ENCODE data around the gene BSND. TPM values are rescaled to one million over a fixed set of nuclear protein-coding genes. Genes with fewer than 3 reads are reported as not detected.

BSND gene
- polyA plus RNA-seq, 1 of the 3 experiments (the other 2 are of a cell fraction): not detected

DNA sequence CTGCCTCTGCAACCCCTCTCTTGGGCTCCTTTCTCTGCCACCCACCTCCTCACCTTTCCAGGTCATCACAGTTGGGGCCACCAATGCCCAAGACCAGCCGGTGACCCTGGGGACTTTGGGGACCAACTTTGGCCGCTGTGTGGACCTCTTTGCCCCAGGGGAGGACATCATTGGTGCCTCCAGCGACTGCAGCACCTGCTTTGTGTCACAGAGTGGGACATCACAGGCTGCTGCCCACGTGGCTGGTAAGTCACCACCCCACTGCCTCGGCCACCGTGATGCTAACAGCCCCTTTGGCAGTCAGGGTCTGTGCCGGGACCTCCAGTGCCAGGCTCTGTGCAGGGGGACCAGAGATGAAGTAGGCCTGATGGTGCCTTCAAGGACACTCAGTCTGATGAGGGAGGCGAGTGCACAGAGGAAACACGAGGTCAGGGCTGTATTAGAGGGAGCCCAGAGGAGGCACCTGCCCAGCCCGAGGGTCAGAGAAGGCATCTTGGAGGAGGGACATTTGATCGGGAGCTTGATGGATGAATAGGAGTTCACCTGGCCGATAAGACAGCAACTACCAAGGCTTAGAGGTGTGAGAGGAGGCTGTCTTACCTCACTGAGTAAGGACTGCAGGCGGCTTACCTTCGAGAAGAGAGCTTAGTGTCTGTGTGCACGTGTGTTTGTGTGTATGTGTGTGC lies 58.7 kb downstream of the BSND start:
- H3K27me3 ChIP-seq (ENCODE audit: insufficient read depth): no peaks in the 10 kb centered on the region

DNA sequence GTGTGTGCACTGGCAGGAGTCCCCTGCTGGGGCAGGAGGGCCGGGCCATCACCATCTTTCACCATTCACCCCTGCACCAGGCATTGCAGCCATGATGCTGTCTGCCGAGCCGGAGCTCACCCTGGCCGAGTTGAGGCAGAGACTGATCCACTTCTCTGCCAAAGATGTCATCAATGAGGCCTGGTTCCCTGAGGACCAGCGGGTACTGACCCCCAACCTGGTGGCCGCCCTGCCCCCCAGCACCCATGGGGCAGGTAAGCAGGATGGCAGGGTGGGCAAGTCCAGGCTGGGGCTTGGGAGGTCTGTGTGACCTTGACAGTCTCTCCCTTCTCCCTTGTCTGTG lies 59.2 kb downstream of the BSND start:
- 70% methylated on average over 2 of the region's 6 CpGs for WGBS (ENCODE audit: low lambda C conversion rate)
- H3K36me3 ChIP-seq (replicated peaks in 1 of 2; ENCODE audit: control insufficient read depth in 1 of 2, insufficient read depth in 2 of 2, low read length in 1 of 2): no peaks in the 10 kb centered on the region
- no peaks in the 10 kb centered on the region for H4K20me1 ChIP-seq (ENCODE audit: insufficient read depth)
- no peak overlapping the region for H2AFZ ChIP-seq (ENCODE audit: low read depth)
- no peaks in the 10 kb centered on the region for H3F3A ChIP-seq (replicated peaks; ENCODE audit: insufficient read depth)
- no peak overlapping the region for H3K4me3 ChIP-seq (ENCODE audit: low read depth in 2 of 2, low read length in 1 of 2)
- H3K9me2 ChIP-seq: no peaks in the 10 kb centered on the region
- TF ChIP-seq FOXM1 (IDR thresholded peaks at IDR 0.05; ENCODE audit: low read depth) (no peak), YY1 (IDR thresholded peaks at IDR 0.05; ENCODE audit: low read depth) (no peak), RFX5 (IDR thresholded peaks at IDR 0.05; ENCODE audit: low read length) (no peak), FOXJ3 (CRISPR knock-in tag; IDR thresholded peaks at IDR 0.05) (no peak), RXRA (IDR thresholded peaks at IDR 0.05; ENCODE audit: borderline replicate concordance, low read depth) (no peak), CHD2 (IDR thresholded peaks at IDR 0.05; ENCODE audit: low read length, partially characterized antibody) (no peak), JUND (IDR thresholded peaks at IDR 0.05) (no peak), RAD21 (IDR thresholded peaks at IDR 0.05; ENCODE audit: low read length) (no peak), SIN3A (IDR thresholded peaks at IDR 0.05; ENCODE audit: borderline replicate concordance, low read depth, low read length) (no peak), TCF12 (IDR thresholded peaks at IDR 0.05) (no peak), TEAD4 (IDR thresholded peaks at IDR 0.05; ENCODE audit: borderline replicate concordance, insufficient read depth) (no peak), POLR2AphosphoS5 (IDR thresholded peaks at IDR 0.05; ENCODE audit: low read depth, low read length) (no peak), NFIC (IDR thresholded peaks at IDR 0.05; ENCODE audit: borderline replicate concordance) (no peak), EZH2phosphoT487 (IDR thresholded peaks at IDR 0.05; ENCODE audit: borderline replicate concordance, low read depth) (no peak), ELF1 (IDR thresholded peaks at IDR 0.05) (no peak), SMC3 (IDR thresholded peaks at IDR 0.05; ENCODE audit: low read depth, low read length) (no peak)
- TF ChIP-seq, protein P1, sequence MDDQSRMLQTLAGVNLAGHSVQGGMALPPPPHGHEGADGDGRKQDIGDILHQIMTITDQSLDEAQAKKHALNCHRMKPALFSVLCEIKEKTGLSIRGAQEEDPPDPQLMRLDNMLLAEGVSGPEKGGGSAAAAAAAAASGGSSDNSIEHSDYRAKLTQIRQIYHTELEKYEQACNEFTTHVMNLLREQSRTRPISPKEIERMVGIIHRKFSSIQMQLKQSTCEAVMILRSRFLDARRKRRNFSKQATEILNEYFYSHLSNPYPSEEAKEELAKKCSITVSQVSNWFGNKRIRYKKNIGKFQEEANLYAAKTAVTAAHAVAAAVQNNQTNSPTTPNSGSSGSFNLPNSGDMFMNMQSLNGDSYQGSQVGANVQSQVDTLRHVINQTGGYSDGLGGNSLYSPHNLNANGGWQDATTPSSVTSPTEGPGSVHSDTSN (IDR thresholded peaks at IDR 0.05): no peak
- TF ChIP-seq, protein P2, sequence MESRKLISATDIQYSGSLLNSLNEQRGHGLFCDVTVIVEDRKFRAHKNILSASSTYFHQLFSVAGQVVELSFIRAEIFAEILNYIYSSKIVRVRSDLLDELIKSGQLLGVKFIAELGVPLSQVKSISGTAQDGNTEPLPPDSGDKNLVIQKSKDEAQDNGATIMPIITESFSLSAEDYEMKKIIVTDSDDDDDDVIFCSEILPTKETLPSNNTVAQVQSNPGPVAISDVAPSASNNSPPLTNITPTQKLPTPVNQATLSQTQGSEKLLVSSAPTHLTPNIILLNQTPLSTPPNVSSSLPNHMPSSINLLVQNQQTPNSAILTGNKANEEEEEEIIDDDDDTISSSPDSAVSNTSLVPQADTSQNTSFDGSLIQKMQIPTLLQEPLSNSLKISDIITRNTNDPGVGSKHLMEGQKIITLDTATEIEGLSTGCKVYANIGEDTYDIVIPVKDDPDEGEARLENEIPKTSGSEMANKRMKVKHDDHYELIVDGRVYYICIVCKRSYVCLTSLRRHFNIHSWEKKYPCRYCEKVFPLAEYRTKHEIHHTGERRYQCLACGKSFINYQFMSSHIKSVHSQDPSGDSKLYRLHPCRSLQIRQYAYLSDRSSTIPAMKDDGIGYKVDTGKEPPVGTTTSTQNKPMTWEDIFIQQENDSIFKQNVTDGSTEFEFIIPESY (IDR thresholded peaks at IDR 0.05; ENCODE audit: borderline replicate concordance, low read depth): no peak
- TF ChIP-seq, protein P3, sequence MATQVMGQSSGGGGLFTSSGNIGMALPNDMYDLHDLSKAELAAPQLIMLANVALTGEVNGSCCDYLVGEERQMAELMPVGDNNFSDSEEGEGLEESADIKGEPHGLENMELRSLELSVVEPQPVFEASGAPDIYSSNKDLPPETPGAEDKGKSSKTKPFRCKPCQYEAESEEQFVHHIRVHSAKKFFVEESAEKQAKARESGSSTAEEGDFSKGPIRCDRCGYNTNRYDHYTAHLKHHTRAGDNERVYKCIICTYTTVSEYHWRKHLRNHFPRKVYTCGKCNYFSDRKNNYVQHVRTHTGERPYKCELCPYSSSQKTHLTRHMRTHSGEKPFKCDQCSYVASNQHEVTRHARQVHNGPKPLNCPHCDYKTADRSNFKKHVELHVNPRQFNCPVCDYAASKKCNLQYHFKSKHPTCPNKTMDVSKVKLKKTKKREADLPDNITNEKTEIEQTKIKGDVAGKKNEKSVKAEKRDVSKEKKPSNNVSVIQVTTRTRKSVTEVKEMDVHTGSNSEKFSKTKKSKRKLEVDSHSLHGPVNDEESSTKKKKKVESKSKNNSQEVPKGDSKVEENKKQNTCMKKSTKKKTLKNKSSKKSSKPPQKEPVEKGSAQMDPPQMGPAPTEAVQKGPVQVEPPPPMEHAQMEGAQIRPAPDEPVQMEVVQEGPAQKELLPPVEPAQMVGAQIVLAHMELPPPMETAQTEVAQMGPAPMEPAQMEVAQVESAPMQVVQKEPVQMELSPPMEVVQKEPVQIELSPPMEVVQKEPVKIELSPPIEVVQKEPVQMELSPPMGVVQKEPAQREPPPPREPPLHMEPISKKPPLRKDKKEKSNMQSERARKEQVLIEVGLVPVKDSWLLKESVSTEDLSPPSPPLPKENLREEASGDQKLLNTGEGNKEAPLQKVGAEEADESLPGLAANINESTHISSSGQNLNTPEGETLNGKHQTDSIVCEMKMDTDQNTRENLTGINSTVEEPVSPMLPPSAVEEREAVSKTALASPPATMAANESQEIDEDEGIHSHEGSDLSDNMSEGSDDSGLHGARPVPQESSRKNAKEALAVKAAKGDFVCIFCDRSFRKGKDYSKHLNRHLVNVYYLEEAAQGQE (IDR thresholded peaks at IDR 0.05; ENCODE audit: low read depth, low read length): no peak
- CTCF ChIA-PET: interaction anchor here (1.2 to 1.7 kb wide), 2 partner anchors 13 kb away, joined by 3 to 4 read pairs; no protein-coding TSS in a partner anchor
- H3K4me1 ChIP-seq (ENCODE audit: control insufficient read depth in 1 of 2, insufficient read depth in 2 of 2, low read depth in 1 of 2, low read length in 1 of 2): no peaks in the 10 kb centered on the region; a peak in 1 of 4 replicates
- H3K27ac ChIP-seq (ENCODE audit: low read depth in 2 of 2, low read length in 1 of 2): no peak overlapping the region
- H3K4me2 ChIP-seq: no peak overlapping the region
- no peaks in the 10 kb centered on the region for H3K9me3 ChIP-seq
- DNase-seq: no peak
- POLR2A ChIA-PET: no interaction called here
- H3K9ac ChIP-seq: no peak overlapping the region
- no peaks in the 10 kb centered on the region for H3K79me2 ChIP-seq (ENCODE audit: insufficient read depth)
- no peaks in the 10 kb centered on the region for H3K27me3 ChIP-seq (ENCODE audit: insufficient read depth)

More for the DNA sequence above, 58.7 kb downstream of the BSND start:
- TF ChIP-seq RAD21 (IDR thresholded peaks at IDR 0.05; ENCODE audit: low read length) (no peak), RCOR1 (IDR thresholded peaks at IDR 0.05; ENCODE audit: low read length) (no peak), TAF1 (IDR thresholded peaks at IDR 0.05; ENCODE audit: borderline replicate concordance, low read depth, low read length) (no peak), NFIC (IDR thresholded peaks at IDR 0.05; ENCODE audit: borderline replicate concordance) (no peak), FOXM1 (IDR thresholded peaks at IDR 0.05; ENCODE audit: low read depth) (no peak), SIN3A (IDR thresholded peaks at IDR 0.05; ENCODE audit: borderline replicate concordance, low read depth, low read length) (no peak), MEF2A (IDR thresholded peaks at IDR 0.05; ENCODE audit: borderline replicate concordance, low read depth) (no peak)
- Histone ChIP-seq H3K4me3 (ENCODE audit: low read depth in 2 of 2, low read length in 1 of 2) (no peak overlapping the region), H3K9ac (no peak overlapping the region), H3K36me3 (replicated peaks in 1 of 2; ENCODE audit: control insufficient read depth in 1 of 2, insufficient read depth in 2 of 2, low read length in 1 of 2) (no peaks in the 10 kb centered on the region), H3F3A (replicated peaks; ENCODE audit: insufficient read depth) (no peaks in the 10 kb centered on the region), H3K9me3 (no peaks in the 10 kb centered on the region), H4K20me1 (ENCODE audit: insufficient read depth) (no peaks in the 10 kb centered on the region), H3K4me1 (ENCODE audit: control insufficient read depth in 1 of 2, insufficient read depth in 2 of 2, low read depth in 1 of 2, low read length in 1 of 2) (no peaks in the 10 kb centered on the region; a peak in 1 of 4 replicates), H3K79me2 (ENCODE audit: insufficient read depth) (no peaks in the 10 kb centered on the region), H3K4me2 (no peak overlapping the region), H3K9me2 (no peaks in the 10 kb centered on the region), H2AFZ (ENCODE audit: low read depth) (no peak overlapping the region), H3K27ac (ENCODE audit: low read depth in 2 of 2, low read length in 1 of 2) (no peak overlapping the region)
- CTCF ChIA-PET: interaction anchor here (1.2 to 1.7 kb wide), 2 partner anchors 14 to 35 kb away, joined by 3 to 4 read pairs; no protein-coding TSS in a partner anchor
- WGBS (ENCODE audit: low lambda C conversion rate): 58% methylated on average over 9 of the region's 15 CpGs
- POLR2A ChIA-PET: no interaction called here
- DNase-seq: no peak
